Neural progenitor cell (in vitro differentiated cells): ENCODE measurements around the gene RAD52. TPM values are rescaled to one million over a fixed set of nuclear protein-coding genes. Genes with fewer than 3 reads are reported as not detected.

Experiments used
- DNase-seq: peaks from one replicate; pipeline ENCODE4 v3.0.0-alpha.2; 2016; ENCODE audit warnings: low spot score
- H2AFZ ChIP-seq: fragments of 200-600 bp; sonication (generic); replicated peaks from 2 replicates; pipeline ENCODE4 v1.6.1; 2016; ENCODE audit warnings: antibody characterized with exemption
- H3F3A ChIP-seq: fragments of 200-600 bp; sonication (generic); 2 replicates; pipeline ENCODE4 v1.6.1; 2016; ENCODE audit warnings: antibody characterized with exemption, low read depth
- H3K27ac ChIP-seq: fragments of 200-600 bp; sonication (generic); 2 replicates; pipeline ENCODE4 v1.5.1; 2016; ENCODE audit warnings: mild to moderate bottlenecking
- H3K27me3 ChIP-seq: fragments of 200-600 bp; sonication (generic); 2 replicates; pipeline ENCODE4 v1.6.1; 2016; ENCODE audit warnings: mild to moderate bottlenecking, moderate library complexity
- H3K36me3 ChIP-seq: fragments of 200-600 bp; sonication (generic); 2 replicates; pipeline ENCODE4 v1.5.1; 2016
- H3K4me1 ChIP-seq: fragments of 200-600 bp; sonication (generic); 2 replicates; pipeline ENCODE4 v1.6.1; 2016; ENCODE audit warnings: mixed run types
- H3K4me2 ChIP-seq: fragments of 200-600 bp; sonication (generic); 2 replicates; pipeline ENCODE4 v1.6.1; 2016
- H3K4me3 ChIP-seq: fragments of 200-600 bp; sonication (generic); 2 replicates; pipeline ENCODE4 v1.5.1; 2016
- H3K79me2 ChIP-seq: fragments of 200-600 bp; sonication (generic); 2 replicates; pipeline ENCODE4 v1.6.1; 2016; ENCODE audit warnings: low read depth
- H3K9ac ChIP-seq: fragments of 200-600 bp; sonication (generic); 2 replicates; pipeline ENCODE4 v1.6.1; 2016
- H3K9me3 ChIP-seq: fragments of 200-600 bp; sonication (generic); 2 replicates; pipeline ENCODE4 v1.5.1; 2016; ENCODE audit warnings: low read depth
- H4K20me1 ChIP-seq: fragments of 200-600 bp; sonication (generic); 2 replicates; pipeline ENCODE4 v1.6.1; 2016; ENCODE audit warnings: low read depth
- H3K27ac Mint-ChIP-seq: 3 replicates; pipeline ENCODE4 v1.8.0; 2021; ENCODE audit warnings: mixed read lengths
- H3K27me3 Mint-ChIP-seq: 2 replicates; pipeline ENCODE4 v1.8.0; 2022; ENCODE audit warnings: low read depth, mild to moderate bottlenecking, inconsistent platforms, moderate library complexity, mixed read lengths; ENCODE audit not compliant: insufficient read depth
- H3K36me3 Mint-ChIP-seq: 3 replicates; pipeline ENCODE4 v1.8.0; 2021; ENCODE audit warnings: mixed read lengths
- H3K4me1 Mint-ChIP-seq: 3 replicates; pipeline ENCODE4 v1.8.0; 2021; ENCODE audit warnings: mixed read lengths
- H3K4me3 Mint-ChIP-seq: 3 replicates; pipeline ENCODE4 v1.8.0; 2021; ENCODE audit warnings: mild to moderate bottlenecking, moderate library complexity, mixed read lengths
- H3K9me3 Mint-ChIP-seq: 3 replicates; pipeline ENCODE4 v1.8.0; 2020; ENCODE audit warnings: mixed read lengths
- EZH2 ChIP-seq: fragments of 200-600 bp; sonication (generic); IDR thresholded peaks from 2 replicates; pipeline ENCODE4 v1.6.1; 2017; ENCODE audit warnings: antibody characterized with exemption, mild to moderate bottlenecking, moderate library complexity
- EZH2phosphoT487 ChIP-seq: fragments of 200-600 bp; sonication (generic); IDR thresholded peaks from 2 replicates; pipeline ENCODE4 v1.6.1; 2017; ENCODE audit warnings: antibody characterized with exemption
- total RNA-seq: library from RNA; depleted of rRNA; stranded (reverse); fragments of >200 nt; gene quantifications from 2 replicates; pipeline ENCODE4 v1.2.3, GENCODE V29; 2015; ENCODE audit warnings: low replicate concordance
- TF ChIP-seq, protein P1 (sequence below): fragments of 200-600 bp; sonication (generic); IDR thresholded peaks from 2 replicates; pipeline ENCODE4 v1.5.1; 2017; ENCODE audit warnings: antibody characterized with exemption, mild to moderate bottlenecking

Gene RAD52
- total RNA-seq, 1 donor from 2014 or later = 43.4 TPM

DNA sequence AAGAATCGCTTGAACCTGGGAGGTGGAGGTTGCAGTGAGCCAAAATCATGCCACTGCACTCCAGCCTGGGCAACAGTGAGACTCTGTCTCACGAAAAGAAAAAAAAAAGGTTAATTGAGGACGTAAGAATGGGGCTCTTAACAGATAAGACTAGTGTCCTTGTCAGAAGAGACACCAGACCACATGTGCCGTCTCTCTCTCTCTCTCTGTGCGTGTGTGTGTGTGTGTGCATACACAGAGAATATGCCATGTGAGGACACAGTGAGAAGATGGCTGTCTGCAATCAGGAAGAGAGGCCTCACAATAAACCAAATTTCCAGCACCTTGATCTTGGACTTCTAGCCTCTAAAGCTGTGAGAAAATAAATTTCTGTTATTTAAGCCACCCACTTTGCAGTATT, 29.9 kb upstream of the RAD52 start:
- Histone ChIP-seq H3K9me3 (no peaks in the 10 kb centered on the region), H3K27me3 (no peaks in the 10 kb centered on the region), H3K79me2 (no peaks in the 10 kb centered on the region), H3K36me3 (no peaks in the 10 kb centered on the region), H3K4me3 (no peak overlapping the region), H3K9ac (no peak overlapping the region), H4K20me1 (no peaks in the 10 kb centered on the region), H3K4me2 (no peak overlapping the region), H3K4me1 (no peaks in the 10 kb centered on the region), H3K27ac (no peak overlapping the region), H3F3A (no peaks in the 10 kb centered on the region), H2AFZ (no peak overlapping the region)
- peaks cover 2% of the 10 kb centered on the region for H3K27me3 Mint-ChIP-seq
- H3K4me3 Mint-ChIP-seq = no peak overlapping the region
- no peaks in the 10 kb centered on the region for H3K9me3 Mint-ChIP-seq
- no peak overlapping the region for H3K27ac Mint-ChIP-seq
- peaks cover 8% of the 10 kb centered on the region for H3K36me3 Mint-ChIP-seq
- no peaks in the 10 kb centered on the region for H3K4me1 Mint-ChIP-seq
- TF ChIP-seq, protein P1, sequence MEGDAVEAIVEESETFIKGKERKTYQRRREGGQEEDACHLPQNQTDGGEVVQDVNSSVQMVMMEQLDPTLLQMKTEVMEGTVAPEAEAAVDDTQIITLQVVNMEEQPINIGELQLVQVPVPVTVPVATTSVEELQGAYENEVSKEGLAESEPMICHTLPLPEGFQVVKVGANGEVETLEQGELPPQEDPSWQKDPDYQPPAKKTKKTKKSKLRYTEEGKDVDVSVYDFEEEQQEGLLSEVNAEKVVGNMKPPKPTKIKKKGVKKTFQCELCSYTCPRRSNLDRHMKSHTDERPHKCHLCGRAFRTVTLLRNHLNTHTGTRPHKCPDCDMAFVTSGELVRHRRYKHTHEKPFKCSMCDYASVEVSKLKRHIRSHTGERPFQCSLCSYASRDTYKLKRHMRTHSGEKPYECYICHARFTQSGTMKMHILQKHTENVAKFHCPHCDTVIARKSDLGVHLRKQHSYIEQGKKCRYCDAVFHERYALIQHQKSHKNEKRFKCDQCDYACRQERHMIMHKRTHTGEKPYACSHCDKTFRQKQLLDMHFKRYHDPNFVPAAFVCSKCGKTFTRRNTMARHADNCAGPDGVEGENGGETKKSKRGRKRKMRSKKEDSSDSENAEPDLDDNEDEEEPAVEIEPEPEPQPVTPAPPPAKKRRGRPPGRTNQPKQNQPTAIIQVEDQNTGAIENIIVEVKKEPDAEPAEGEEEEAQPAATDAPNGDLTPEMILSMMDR = no peak
- TF ChIP-seq EZH2phosphoT487 = no peak
- no peak for TF ChIP-seq EZH2
- DNase-seq = no peak

DNA sequence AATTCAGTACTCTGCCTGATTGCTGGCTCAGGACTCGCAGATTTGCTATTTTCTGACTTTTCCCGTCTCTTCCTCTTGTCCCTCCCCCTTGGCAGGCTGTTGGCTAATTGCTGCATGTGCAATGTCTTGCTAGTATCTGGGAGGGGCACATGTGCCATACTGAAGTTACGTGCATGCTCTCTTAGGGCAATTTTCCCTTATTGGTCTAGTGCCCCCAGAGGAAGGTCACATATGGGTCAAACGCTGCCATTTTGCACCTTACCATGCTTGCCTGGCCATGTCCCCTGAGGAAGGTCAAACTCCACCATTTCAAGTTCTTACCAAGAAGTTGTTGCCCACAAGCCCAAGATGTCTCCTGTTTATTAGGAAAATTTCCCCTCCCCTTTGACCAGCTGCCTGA, 27.7 kb upstream of the RAD52 start:
- peaks cover 2% of the 10 kb centered on the region for H3K27me3 Mint-ChIP-seq
- H3K36me3 Mint-ChIP-seq = peaks cover 11% of the 10 kb centered on the region
- H3K36me3 ChIP-seq = no peaks in the 10 kb centered on the region
- H3K4me2 ChIP-seq = no peak overlapping the region
- TF ChIP-seq EZH2 = no peak
- TF ChIP-seq EZH2phosphoT487 = no peak
- TF ChIP-seq, protein P1 = no peak
- H3K4me3 Mint-ChIP-seq = no peak overlapping the region
- H3K9me3 Mint-ChIP-seq = no peaks in the 10 kb centered on the region
- H3F3A ChIP-seq = no peaks in the 10 kb centered on the region
- no peaks in the 10 kb centered on the region for H3K4me1 Mint-ChIP-seq
- no peak overlapping the region for H3K4me3 ChIP-seq
- H3K27ac ChIP-seq = no peak overlapping the region
- H3K27me3 ChIP-seq = no peaks in the 10 kb centered on the region
- no peaks in the 10 kb centered on the region for H3K4me1 ChIP-seq
- H3K9me3 ChIP-seq = no peaks in the 10 kb centered on the region
- no peaks in the 10 kb centered on the region for H4K20me1 ChIP-seq
- H3K27ac Mint-ChIP-seq = no peak overlapping the region
- no peak overlapping the region for H3K9ac ChIP-seq
- no peak overlapping the region for H2AFZ ChIP-seq
- no peaks in the 10 kb centered on the region for H3K79me2 ChIP-seq
- DNase-seq = no peak

DNA sequence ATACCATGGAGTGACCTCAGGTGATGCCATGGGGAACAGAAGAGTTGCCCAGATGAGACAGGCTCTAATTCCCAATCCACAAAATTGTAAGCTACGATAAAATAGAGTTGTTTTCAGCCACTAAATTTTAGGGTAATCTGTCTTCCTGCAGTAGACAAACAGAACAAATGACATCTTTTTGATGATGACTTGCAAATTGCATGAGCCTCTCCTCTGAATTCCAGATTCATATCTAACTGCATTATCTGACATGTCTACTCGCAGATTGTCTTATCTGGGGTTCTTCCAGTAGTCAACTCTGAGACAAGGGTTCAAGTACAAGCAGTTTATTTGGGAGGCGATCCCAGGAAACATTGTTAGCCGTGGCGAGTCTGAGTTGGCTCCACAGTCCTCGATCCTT, 27.1 kb upstream of the RAD52 start:
- no peaks in the 10 kb centered on the region for H3K9me3 ChIP-seq
- H3K9ac ChIP-seq = no peak overlapping the region
- H3K4me1 Mint-ChIP-seq = no peaks in the 10 kb centered on the region
- no peaks in the 10 kb centered on the region for H3K4me1 ChIP-seq
- DNase-seq = no peak
- H4K20me1 ChIP-seq = no peaks in the 10 kb centered on the region
- H2AFZ ChIP-seq = no peak overlapping the region
- H3K27me3 ChIP-seq = no peaks in the 10 kb centered on the region
- no peak overlapping the region for H3K4me3 Mint-ChIP-seq
- H3F3A ChIP-seq = no peaks in the 10 kb centered on the region
- H3K27ac ChIP-seq = no peak overlapping the region
- no peak overlapping the region for H3K4me2 ChIP-seq
- TF ChIP-seq EZH2phosphoT487 = no peak
- no peak for TF ChIP-seq EZH2
- TF ChIP-seq, protein P1 = no peak
- H3K27me3 Mint-ChIP-seq = peaks cover 2% of the 10 kb centered on the region
- no peak overlapping the region for H3K4me3 ChIP-seq
- no peaks in the 10 kb centered on the region for H3K9me3 Mint-ChIP-seq
- H3K27ac Mint-ChIP-seq = no peak overlapping the region
- H3K79me2 ChIP-seq = no peaks in the 10 kb centered on the region
- H3K36me3 Mint-ChIP-seq = peaks cover 11% of the 10 kb centered on the region
- H3K36me3 ChIP-seq = no peaks in the 10 kb centered on the region
